CD4-positive, alpha-beta T cell treated with Interleukin-6 at 100 ng/mL for 8 hours (primary cell): Measurements from ENCODE around the gene CXorf49.
"Not testable (repeated sequence)": the region's sequence is repeated elsewhere in the genome, so short reads cannot be mapped to it uniquely, and the experiment has no call there.

ENCODE experiments used
- DNase-seq: peaks from one replicate; pipeline ENCODE4 v3.0.0-alpha.2; 2020; ENCODE audit warnings: mixed read lengths, low spot score

Gene CXorf49

GRCh38 chrX:71671938-71672337 lies 46.1 kb downstream of the CXorf49 start:
- no peak for DNase-seq

- DNase-seq: no peak
Observed at GRCh38 chrX:71671043-71671780, 46.9 kb downstream of the CXorf49 start.

GRCh38 chrX:71669947-71670346 lies 48.1 kb downstream of the CXorf49 start:
- not testable (repeated sequence) for DNase-seq

GRCh38 chrX:71669492-71669891 lies 48.6 kb downstream of the CXorf49 start:
- DNase-seq: no peak

- no peak for DNase-seq
Observed at GRCh38 chrX:71668248-71668595, 49.9 kb downstream of the CXorf49 start.

GRCh38 chrX:71667328-71668247 lies 50.5 kb downstream of the CXorf49 start, which contains the start of gene LOC101059915:
Gene LOC101059915 (plus strand): TSS chrX:71667546.
- no peak for DNase-seq

- no peak for DNase-seq
Observed at GRCh38 chrX:71666240-71667223, 51.6 kb downstream of the CXorf49 start.

- no peak for DNase-seq
Observed at GRCh38 chrX:71665747-71666146, 52.3 kb downstream of the CXorf49 start.

- no peak for DNase-seq
Observed at GRCh38 chrX:71664889-71665491, 53.1 kb downstream of the CXorf49 start.
